Mesenchymal stem cell (in vitro differentiated cells and primary cell): Measurements from ENCODE around the gene PAQR4.

ENCODE experiments used
- DNase-seq: peaks from one replicate; pipeline ENCODE4 v3.0.0-alpha.2; 2013
- H2AFZ ChIP-seq: one replicate; pipeline ENCODE4 v1.6.1; 2013; ENCODE audit warnings: low read depth, mild to moderate bottlenecking, control low read depth, inconsistent platforms, low read length, moderate library complexity
- H2AK5ac ChIP-seq: 2 replicates; pipeline ENCODE4 v1.6.1; 2013; ENCODE audit warnings: low read length, moderate library complexity, mild to moderate bottlenecking, inconsistent platforms; ENCODE audit not compliant: severe bottlenecking
- H2BK120ac ChIP-seq: one replicate; pipeline ENCODE4 v1.6.1; 2013; ENCODE audit warnings: low read depth, mild to moderate bottlenecking, inconsistent platforms, low read length, moderate library complexity
- H2BK12ac ChIP-seq, 2 experiments: one replicate each; pipeline ENCODE4 v1.6.1; 2013; ENCODE audit warnings: inconsistent platforms in 2 of 2, low read length in 2 of 2, mild to moderate bottlenecking in 2 of 2, moderate library complexity in 2 of 2, control low read depth in 1 of 2
- H2BK15ac ChIP-seq: one replicate; pipeline ENCODE4 v1.6.1; 2013; ENCODE audit warnings: mild to moderate bottlenecking, low read depth, inconsistent platforms; ENCODE audit not compliant: poor library complexity, severe bottlenecking
- H2BK5ac ChIP-seq: 2 replicates; pipeline ENCODE4 v1.6.1; 2013; ENCODE audit warnings: low read depth, mild to moderate bottlenecking, low read length, control low read depth, inconsistent platforms; ENCODE audit not compliant: poor library complexity, severe bottlenecking
- H3K14ac ChIP-seq, 2 experiments: one replicate each; pipeline ENCODE4 v1.6.1; 2013; ENCODE audit warnings: inconsistent platforms in 2 of 2, low read length in 2 of 2, control low read depth in 1 of 2, mild to moderate bottlenecking in 1 of 2, moderate library complexity in 1 of 2
- H3K18ac ChIP-seq, 2 experiments: one replicate each; pipeline ENCODE4 v1.6.1; 2013; ENCODE audit warnings: inconsistent platforms in 2 of 2, low read length in 2 of 2, control low read depth in 1 of 2, low read depth in 1 of 2, mild to moderate bottlenecking in 1 of 2
- H3K23ac ChIP-seq, 2 experiments: one replicate each; pipeline ENCODE4 v1.6.1; 2013; ENCODE audit warnings: inconsistent platforms in 2 of 2, low read length in 2 of 2, mild to moderate bottlenecking in 2 of 2, moderate library complexity in 2 of 2, control low read depth in 1 of 2
- H3K27ac ChIP-seq: 2 replicates; pipeline ENCODE4 v1.5.1; 2013; ENCODE audit warnings: mild to moderate bottlenecking, moderate library complexity, low read length, control low read depth, inconsistent platforms; ENCODE audit not compliant: poor library complexity, severe bottlenecking
- H3K27me3 ChIP-seq, 2 experiments: 2 replicates each; pipeline versions ENCODE4 v1.6.1 to v1.7.0; 2013; ENCODE audit warnings: low read length in 2 of 2, mild to moderate bottlenecking in 2 of 2, moderate library complexity in 2 of 2, control low read depth in 1 of 2, inconsistent platforms in 1 of 2; ENCODE audit not compliant: control insufficient read depth in 1 of 2, insufficient read depth in 1 of 2
- H3K36me3 ChIP-seq, 2 experiments: 2 replicates each; pipeline versions ENCODE4 v1.6.1 to v1.7.0; 2013; ENCODE audit warnings: low read length in 2 of 2, control low read depth in 1 of 2, inconsistent platforms in 1 of 2, low read depth in 1 of 2, mild to moderate bottlenecking in 1 of 2; ENCODE audit not compliant: insufficient read depth in 2 of 2, control insufficient read depth in 1 of 2
- H3K4ac ChIP-seq, 2 experiments: one replicate each; pipeline ENCODE4 v1.6.1; 2013; ENCODE audit warnings: inconsistent platforms in 2 of 2, low read length in 2 of 2, mild to moderate bottlenecking in 2 of 2, moderate library complexity in 2 of 2, control low read depth in 1 of 2, low read depth in 1 of 2
- H3K4me1 ChIP-seq: 2 replicates; pipeline ENCODE4 v1.6.1; 2013; ENCODE audit warnings: low read depth, low read length, control low read depth; ENCODE audit not compliant: control insufficient read depth, insufficient read depth
- H3K4me2 ChIP-seq: 2 replicates; pipeline ENCODE4 v1.6.1; 2013; ENCODE audit warnings: low read length, mild to moderate bottlenecking, inconsistent platforms; ENCODE audit not compliant: poor library complexity, severe bottlenecking
- H3K4me3 ChIP-seq, 2 experiments: 2 replicates each; pipeline versions ENCODE4 v1.5.1 to v1.7.0; 2013; ENCODE audit warnings: low read length in 2 of 2, mild to moderate bottlenecking in 2 of 2, control low read depth in 1 of 2, low read depth in 1 of 2; ENCODE audit not compliant: insufficient read depth in 1 of 2
- H3K79me1 ChIP-seq: replicated peaks from 2 replicates; pipeline ENCODE4 v1.6.1; 2013; ENCODE audit warnings: mild to moderate bottlenecking, control low read depth, low read length, inconsistent platforms; ENCODE audit not compliant: poor library complexity, severe bottlenecking
- H3K9ac ChIP-seq: 2 replicates; pipeline ENCODE4 v1.7.0; 2013; ENCODE audit warnings: mild to moderate bottlenecking, low read length, moderate library complexity
- H3K9me3 ChIP-seq: 2 replicates; pipeline ENCODE4 v1.7.0; 2013; ENCODE audit warnings: mild to moderate bottlenecking, low read length; ENCODE audit not compliant: control insufficient read depth
- H4K8ac ChIP-seq: one replicate; pipeline ENCODE4 v1.6.1; 2013; ENCODE audit warnings: inconsistent platforms, mild to moderate bottlenecking, low read length, moderate library complexity
- H4K91ac ChIP-seq: one replicate; pipeline ENCODE4 v1.6.1; 2013; ENCODE audit warnings: mild to moderate bottlenecking, low read length, inconsistent platforms
- WGBS: methylation state at CpG from one replicate; pipeline ENCODE4 v1.1.7; 2013; ENCODE audit warnings: mixed read lengths; 5-methylcytosine and 5-hydroxymethylcytosine counted together

PAQR4 gene

GRCh38 chr16:3017344-3017743, 48.2 kb downstream of the PAQR4 start:
- H4K91ac ChIP-seq: no peak overlapping the region
- peaks cover 27% of the 10 kb centered on the region for H3K4me1 ChIP-seq
- DNase-seq: no peak
- H3K9ac ChIP-seq: no peak overlapping the region
- peaks cover 0 to 10% of the 10 kb centered on the region in 2 experiments for H3K36me3 ChIP-seq
- no peak overlapping the region for H3K4ac ChIP-seq
- peaks cover 27 to 46% of the 10 kb centered on the region in 2 experiments for H3K27me3 ChIP-seq
- H3K79me1 ChIP-seq: peaks cover 2% of the 10 kb centered on the region
- H3K4me2 ChIP-seq: no peak overlapping the region
- H3K27ac ChIP-seq: no peak overlapping the region
- H2BK5ac ChIP-seq: no peak overlapping the region
- H2BK15ac ChIP-seq: no peak overlapping the region
- H3K23ac ChIP-seq: no peak overlapping the region
- no peak overlapping the region for H3K4me3 ChIP-seq
- H2BK12ac ChIP-seq: no peak overlapping the region
- no peaks in the 10 kb centered on the region for H3K9me3 ChIP-seq
- WGBS: 28% methylated on average over 17 of the region's 20 CpGs
- H3K18ac ChIP-seq: no peak overlapping the region
- H4K8ac ChIP-seq: no peak overlapping the region
- H2AFZ ChIP-seq: no peak overlapping the region
- H2BK120ac ChIP-seq: no peak overlapping the region
- no peak overlapping the region for H2AK5ac ChIP-seq
- no peak overlapping the region for H3K14ac ChIP-seq

GRCh38 chr16:3017794-3018506, 48.8 kb downstream of the PAQR4 start, which contains the start of gene CLDN6:
Gene CLDN6 (minus strand): TSS chr16:3018183. CDS start chr16:3016021, 2,162 bp downstream.
- Histone ChIP-seq H3K36me3 (peaks cover 0 to 16% of the 10 kb centered on the region in 2 experiments), H3K9ac (no peak within 1 kb of the TSS), H2BK12ac (peak within 1 kb of the TSS in 1 of 2 experiments; percentile 32), H2AK5ac (peak within 1 kb of the TSS; percentile 49), H4K91ac (no peak within 1 kb of the TSS), H3K18ac (no peak within 1 kb of the TSS), H3K23ac (no peak within 1 kb of the TSS), H2BK15ac (no peak within 1 kb of the TSS), H2BK120ac (no peak within 1 kb of the TSS), H4K8ac (no peak within 1 kb of the TSS), H3K9me3 (no peaks in the 10 kb centered on the region), H3K27me3 (peaks cover 21 to 40% of the 10 kb centered on the region in 2 experiments), H3K79me1 (peaks cover 2% of the 10 kb centered on the region), H3K4ac (no peak within 1 kb of the TSS), H3K4me2 (peak within 1 kb of the TSS; percentile 61), H3K27ac (no peak within 1 kb of the TSS), H3K4me3 (no peak within 1 kb of the TSS), H3K14ac (peak within 1 kb of the TSS in 1 of 2 experiments; percentile 33), H2BK5ac (no peak within 1 kb of the TSS), H3K4me1 (peaks cover 26% of the 10 kb centered on the region), H2AFZ (no peak within 1 kb of the TSS)
- no peak for DNase-seq
- 4% methylated on average over 34 of the region's 52 CpGs for WGBS

GRCh38 chr16:3019594-3020246, 50.6 kb downstream of the PAQR4 start:
- WGBS: 44% methylated on average over 38 of the region's 40 CpGs
- H3K4me3 ChIP-seq: peak overlapping the region; percentile 49 to 97
- H2BK12ac ChIP-seq: peak overlapping the region in 1 of 2 experiments; percentile 15

DNA sequence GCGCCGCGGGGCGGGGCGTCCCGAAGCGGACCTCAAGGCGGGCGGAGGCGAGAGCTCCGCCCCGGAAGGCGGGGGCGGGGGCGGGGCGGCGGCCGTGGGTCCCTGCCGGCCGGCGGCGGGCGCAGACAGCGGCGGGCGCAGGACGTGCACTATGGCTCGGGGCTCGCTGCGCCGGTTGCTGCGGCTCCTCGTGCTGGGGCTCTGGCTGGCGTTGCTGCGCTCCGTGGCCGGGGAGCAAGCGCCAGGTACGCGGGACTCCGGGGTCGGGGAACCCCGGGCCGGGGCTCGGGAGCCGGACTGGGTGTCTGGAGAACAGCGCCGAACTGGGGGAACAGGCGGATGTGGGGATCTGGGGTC, 51.1 kb downstream of the PAQR4 start, which contains the start of gene TNFRSF12A:
TSS of gene TNFRSF12A (plus strand) at position 122 of the 357 bp plus-strand sequence. CDS start at position 152, 30 bp downstream.
- peak within 1 kb of the TSS; percentile 100 for H3K9ac ChIP-seq
- peak within 1 kb of the TSS; percentile 98 for H2AK5ac ChIP-seq
- peak; percentile 78 for DNase-seq
- no peaks in the 10 kb centered on the region for H3K9me3 ChIP-seq
- H3K4me1 ChIP-seq: peaks cover 27% of the 10 kb centered on the region
- peaks cover 0 to 24% of the 10 kb centered on the region in 2 experiments for H3K36me3 ChIP-seq
- peak within 1 kb of the TSS; percentile 95 to 96 for H3K18ac ChIP-seq
- H3K4ac ChIP-seq: peak within 1 kb of the TSS; percentile 88 to 94
- peak within 1 kb of the TSS; percentile 88 for H3K4me2 ChIP-seq
- H2AFZ ChIP-seq: no peak within 1 kb of the TSS
- peak within 1 kb of the TSS; percentile 81 for H4K8ac ChIP-seq
- under 1% methylated on average over 32 of the region's 49 CpGs for WGBS
- H2BK15ac ChIP-seq: peak within 1 kb of the TSS; percentile 97
- H3K79me1 ChIP-seq: peaks cover 4% of the 10 kb centered on the region
- H3K14ac ChIP-seq: peak within 1 kb of the TSS in 1 of 2 experiments; percentile 93
- H2BK12ac ChIP-seq: peak within 1 kb of the TSS; percentile 9 to 45
- peak within 1 kb of the TSS; percentile 81 to 97 for H3K4me3 ChIP-seq
- H3K23ac ChIP-seq: peak within 1 kb of the TSS in 1 of 2 experiments; percentile 86
- peak within 1 kb of the TSS; percentile 90 for H4K91ac ChIP-seq
- H2BK120ac ChIP-seq: peak within 1 kb of the TSS; percentile 77
- H3K27ac ChIP-seq: peak within 1 kb of the TSS; percentile 100
- H3K27me3 ChIP-seq: peaks cover 5 to 19% of the 10 kb centered on the region in 2 experiments
- H2BK5ac ChIP-seq: peak within 1 kb of the TSS; percentile 100

More at GRCh38 chr16:3019594-3020246, 50.6 kb downstream of the PAQR4 start:
- H4K8ac ChIP-seq: no peak overlapping the region
- H2BK5ac ChIP-seq: no peak overlapping the region
- peaks cover 2% of the 10 kb centered on the region for H3K79me1 ChIP-seq
- peaks cover 27% of the 10 kb centered on the region for H3K4me1 ChIP-seq
- no peak overlapping the region for H2AK5ac ChIP-seq
- H2AFZ ChIP-seq: no peak overlapping the region
- peak overlapping the region in 1 of 2 experiments; percentile 54 for H3K18ac ChIP-seq
- no peak overlapping the region for H3K14ac ChIP-seq
- H3K9me3 ChIP-seq: no peaks in the 10 kb centered on the region
- H4K91ac ChIP-seq: no peak overlapping the region
- no peak overlapping the region for H3K23ac ChIP-seq
- peak overlapping the region; percentile 88 for H3K4me2 ChIP-seq
- H3K36me3 ChIP-seq: peaks cover 0 to 24% of the 10 kb centered on the region in 2 experiments
- peaks cover 5 to 24% of the 10 kb centered on the region in 2 experiments for H3K27me3 ChIP-seq
- H2BK15ac ChIP-seq: no peak overlapping the region
- DNase-seq: no peak
- H3K27ac ChIP-seq: peak overlapping the region; percentile 60
- peak overlapping the region; percentile 65 for H3K9ac ChIP-seq
- no peak overlapping the region for H2BK120ac ChIP-seq
- H3K4ac ChIP-seq: no peak overlapping the region
